T-helper 17 cell (primary cell): ENCODE results near the gene TRMT44. TPM values are rescaled to one million over a fixed set of nuclear protein-coding genes. Genes with fewer than 3 reads are reported as not detected.
"Not testable (repeated sequence)": the region's sequence is repeated elsewhere in the genome, so short reads cannot be mapped to it uniquely, and the experiment has no call there.

ENCODE experiments used
- ATAC-seq: fragments of 150-1000 bp; cut with Tn5 transposase; 2 replicates; pipeline ENCODE4 v1.10.0; 2021; ENCODE audit warnings: mild to moderate bottlenecking, moderate library complexity
- DNase-seq, 3 donors: peaks; one replicate each; pipeline versions ENCODE4 v3.0.0 to v3.0.0-alpha.2; 2020 to 2021
- H3K9me3 ChIP-seq: one replicate; pipeline ENCODE4 v1.7.0; 2013; ENCODE audit warnings: low read length, mild to moderate bottlenecking; ENCODE audit not compliant: control insufficient read depth, poor library complexity, severe bottlenecking
- H3K27ac Mint-ChIP-seq: one replicate; pipeline ENCODE4 v1.8.0; 2022; ENCODE audit warnings: mild to moderate bottlenecking, moderate library complexity, mixed read lengths
- H3K27me3 Mint-ChIP-seq: one replicate; pipeline ENCODE4 v1.8.0; 2022; ENCODE audit warnings: mixed read lengths
- H3K36me3 Mint-ChIP-seq: one replicate; pipeline ENCODE4 v1.8.0; 2022; ENCODE audit warnings: low read depth, mixed read lengths
- H3K4me1 Mint-ChIP-seq: one replicate; pipeline ENCODE4 v1.8.0; 2022; ENCODE audit warnings: mild to moderate bottlenecking, mixed read lengths
- H3K4me3 Mint-ChIP-seq: one replicate; pipeline ENCODE4 v1.8.0; 2022; ENCODE audit warnings: mild to moderate bottlenecking, moderate library complexity, mixed read lengths
- total RNA-seq, 4 donors: library from RNA in 2 of 4; stranded (reverse) in 2 of 4; gene quantifications; one replicate each; pipeline ENCODE4 v1.2.3 and lab custom pipeline; 2022 to 2026

The TRMT44 gene
- total RNA-seq, 2 donors from 2014 or later = 20.4 to 32.7 TPM

DNA sequence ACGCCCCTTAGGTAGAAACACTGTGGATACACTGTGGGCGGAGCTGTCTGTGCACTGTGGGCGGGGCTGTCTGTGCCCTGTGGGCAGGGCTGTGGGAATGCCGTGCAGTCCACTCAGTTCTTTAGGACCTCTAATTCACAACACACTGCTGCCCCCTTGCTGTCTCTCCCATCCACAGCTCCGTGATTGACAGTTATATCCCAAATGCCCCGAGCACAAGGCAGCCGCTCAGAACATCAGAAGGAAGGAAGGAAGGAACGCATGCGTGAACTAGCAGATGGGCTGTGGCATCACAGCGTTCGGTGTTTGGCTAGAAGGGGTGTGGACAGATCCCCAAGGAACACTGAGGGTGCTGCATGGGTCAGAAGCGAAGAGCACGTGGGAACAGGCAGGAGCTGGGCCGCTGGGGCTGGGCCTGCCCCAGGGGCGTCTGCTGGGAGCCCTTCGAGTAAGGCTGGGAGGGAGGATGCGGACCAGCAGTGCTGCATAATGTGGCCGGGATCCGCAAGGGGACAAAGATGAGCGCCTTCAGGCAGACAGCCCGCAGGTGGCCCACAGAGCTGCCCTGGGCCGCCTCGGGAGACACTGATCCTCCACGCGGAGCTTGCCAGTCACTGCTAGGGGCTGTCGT, 29.8 kb upstream of the TRMT44 start:
- Mint-ChIP-seq H3K4me3 (no peak overlapping the region), H3K36me3 (peaks cover 6% of the 10 kb centered on the region), H3K27me3 (no peaks in the 10 kb centered on the region), H3K27ac (peak overlapping the region; percentile 47), H3K4me1 (peaks cover 33% of the 10 kb centered on the region)
- no peak for ATAC-seq
- DNase-seq = no peak
- H3K9me3 ChIP-seq = no peaks in the 10 kb centered on the region

- peaks cover 32% of the 10 kb centered on the region for H3K4me1 Mint-ChIP-seq
- no peaks in the 10 kb centered on the region for H3K27me3 Mint-ChIP-seq
- H3K4me3 Mint-ChIP-seq = no peak overlapping the region
- no peak overlapping the region for H3K27ac Mint-ChIP-seq
- H3K9me3 ChIP-seq = no peaks in the 10 kb centered on the region
- peaks cover 6% of the 10 kb centered on the region for H3K36me3 Mint-ChIP-seq
- ATAC-seq (no peak), DNase-seq (no peak)
Observed at GRCh38 chr4:8411351-8412180, 29.0 kb upstream of the TRMT44 start.

- no peak overlapping the region for H3K27ac Mint-ChIP-seq
- peaks cover 34% of the 10 kb centered on the region for H3K4me1 Mint-ChIP-seq
- DNase-seq (no peak), ATAC-seq (no peak)
- H3K36me3 Mint-ChIP-seq = peaks cover 6% of the 10 kb centered on the region
- no peaks in the 10 kb centered on the region for H3K27me3 Mint-ChIP-seq
- no peaks in the 10 kb centered on the region for H3K9me3 ChIP-seq
- no peak overlapping the region for H3K4me3 Mint-ChIP-seq
Observed at GRCh38 chr4:8412288-8412687, 28.3 kb upstream of the TRMT44 start.

DNA sequence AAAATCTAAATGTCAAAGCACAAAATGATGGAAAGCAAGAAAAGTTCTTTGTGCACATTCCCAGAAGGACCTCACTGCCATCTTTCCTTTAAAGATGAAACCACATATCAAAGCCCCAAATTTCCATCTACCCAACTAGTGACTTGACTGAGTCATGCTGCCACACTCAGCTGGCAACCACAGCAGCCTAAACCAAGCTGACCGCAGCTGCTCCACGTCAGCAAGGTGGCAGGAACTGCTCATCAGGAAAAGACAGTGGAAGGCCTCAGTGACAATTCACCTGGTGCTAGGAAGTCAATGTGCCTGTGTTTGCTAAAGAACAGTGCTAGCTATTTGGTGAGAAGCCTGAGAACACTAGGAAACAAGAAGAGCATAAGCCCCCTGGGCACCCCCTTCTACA, 26.2 kb upstream of the TRMT44 start:
- Mint-ChIP-seq H3K27ac (peak overlapping the region; percentile 75), H3K27me3 (no peaks in the 10 kb centered on the region), H3K4me1 (peaks cover 34% of the 10 kb centered on the region), H3K4me3 (peak overlapping the region; percentile 63), H3K36me3 (peaks cover 6% of the 10 kb centered on the region)
- ATAC-seq = peak; percentile 47
- no peaks in the 10 kb centered on the region for H3K9me3 ChIP-seq
- DNase-seq = peak in 2 of 3 donors; percentile 32 to 33

DNA sequence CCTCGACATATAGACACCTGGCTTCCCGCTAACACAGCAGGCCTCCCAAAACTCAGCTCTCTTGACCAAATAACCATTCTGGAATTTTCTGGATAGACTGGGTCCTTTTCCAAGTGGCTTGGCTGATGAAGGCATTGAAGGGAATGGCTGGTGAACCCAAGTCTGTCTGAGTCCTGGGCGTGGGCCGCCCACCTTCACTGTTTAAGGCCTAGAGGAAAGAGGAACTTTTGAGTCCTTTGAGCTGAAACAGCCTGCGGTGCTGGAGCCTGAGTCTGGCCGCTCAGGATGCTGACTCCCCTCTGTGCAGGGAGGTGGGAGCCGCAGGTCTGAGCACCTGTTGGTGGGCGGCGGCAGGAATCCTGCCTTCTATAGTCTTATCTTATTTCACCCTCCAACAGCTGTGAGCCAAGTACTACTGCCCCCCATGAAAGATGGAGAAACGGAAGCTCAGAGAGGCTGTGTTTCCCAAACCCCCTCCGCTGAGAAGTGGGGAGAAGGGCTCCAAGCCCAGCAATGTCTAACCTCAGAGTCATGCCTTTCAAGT, 23.4 kb upstream of the TRMT44 start:
- Mint-ChIP-seq H3K27me3 (no peaks in the 10 kb centered on the region), H3K36me3 (peaks cover 6% of the 10 kb centered on the region), H3K27ac (no peak overlapping the region), H3K4me1 (peaks cover 35% of the 10 kb centered on the region), H3K4me3 (no peak overlapping the region)
- no peak for ATAC-seq
- no peaks in the 10 kb centered on the region for H3K9me3 ChIP-seq
- DNase-seq = no peak

DNA sequence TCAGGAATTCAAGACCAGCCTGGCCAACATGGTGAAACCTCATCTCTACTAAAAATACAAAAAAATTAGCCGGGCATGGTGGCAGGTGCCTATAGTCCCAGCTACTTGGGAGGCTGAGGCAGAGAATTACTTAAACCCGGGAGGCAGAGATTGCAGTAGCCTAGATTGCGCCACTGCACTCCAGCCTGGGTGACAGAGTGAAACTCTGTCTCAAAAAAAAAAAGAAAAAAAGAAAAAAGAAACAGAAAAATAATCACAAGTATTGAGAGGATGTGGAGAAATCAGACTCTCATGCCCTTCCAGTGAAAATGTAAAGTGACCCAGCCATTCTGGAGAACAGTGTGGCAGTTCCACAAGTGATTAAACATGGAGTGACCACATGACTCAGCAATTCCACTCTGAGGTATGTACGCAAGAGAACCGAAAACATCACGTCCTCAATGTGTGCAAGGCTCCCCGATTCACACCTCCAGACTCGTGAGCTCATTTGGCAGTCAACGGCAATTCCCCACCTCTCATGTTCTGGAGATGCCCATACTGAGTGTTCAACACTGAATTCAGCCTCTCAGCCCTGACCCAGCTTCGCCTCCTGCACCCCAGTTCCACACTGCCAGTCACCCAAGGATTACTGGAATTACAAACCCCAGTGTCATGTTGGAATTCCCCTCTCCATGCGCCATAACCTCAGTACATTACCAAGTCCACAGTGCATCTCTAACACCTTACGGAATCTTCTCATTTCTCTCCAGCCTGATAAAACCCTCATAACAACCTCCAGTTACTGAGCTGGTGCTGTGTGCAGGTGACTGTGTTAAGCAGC, 21.1 kb upstream of the TRMT44 start:
- no peaks in the 10 kb centered on the region for H3K27me3 Mint-ChIP-seq
- H3K36me3 Mint-ChIP-seq = peaks cover 3% of the 10 kb centered on the region
- ATAC-seq (peak; percentile 23), DNase-seq (no peak)
- peak overlapping the region; percentile 53 for H3K27ac Mint-ChIP-seq
- H3K4me1 Mint-ChIP-seq = peaks cover 29% of the 10 kb centered on the region
- H3K4me3 Mint-ChIP-seq = no peak overlapping the region
- H3K9me3 ChIP-seq = no peaks in the 10 kb centered on the region

DNA sequence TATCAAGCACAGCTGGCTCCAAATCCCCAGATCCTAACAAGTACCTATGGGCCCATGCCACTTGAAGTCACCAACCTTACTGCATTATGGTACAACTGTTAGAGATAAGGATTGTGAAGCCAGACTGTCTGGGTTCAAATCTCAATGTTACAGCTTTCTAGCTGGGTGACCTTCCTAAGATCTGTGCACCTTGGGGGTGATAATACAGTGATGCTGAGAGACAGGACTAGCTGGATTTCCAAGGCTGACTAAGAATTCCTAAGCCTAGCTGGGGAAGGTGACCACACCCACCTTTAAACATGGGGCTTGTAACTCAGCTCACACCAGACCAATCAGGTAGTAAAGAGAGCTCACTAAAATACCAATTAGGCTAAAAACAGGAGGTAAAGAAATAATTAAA, 20.4 kb upstream of the TRMT44 start:
- H3K27me3 Mint-ChIP-seq, DNase-seq, H3K4me3 Mint-ChIP-seq, H3K36me3 Mint-ChIP-seq, H3K9me3 ChIP-seq, ATAC-seq: not testable (repeated sequence)
- peak overlapping the region; percentile 53 for H3K27ac Mint-ChIP-seq
- peaks cover 23% of the 10 kb centered on the region for H3K4me1 Mint-ChIP-seq

DNA sequence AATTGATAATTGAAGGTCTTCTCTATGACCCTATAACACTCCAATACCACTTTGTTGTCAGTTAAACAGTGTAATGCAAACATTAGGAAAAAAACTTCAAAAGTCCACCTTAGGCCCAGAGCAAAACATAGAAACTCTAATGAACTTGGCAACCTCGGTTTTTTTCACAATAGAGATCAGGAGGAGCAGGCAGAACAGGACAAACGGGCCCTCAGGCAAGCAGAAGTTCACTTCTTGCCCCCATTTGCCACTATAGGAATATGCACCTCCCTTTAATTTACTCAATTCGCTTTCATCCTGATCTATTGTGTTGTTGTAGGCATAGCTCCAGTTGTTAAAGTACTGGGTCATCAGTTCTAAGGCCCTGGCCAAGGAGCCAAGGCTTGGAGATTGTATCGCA, 18.2 kb upstream of the TRMT44 start:
- Mint-ChIP-seq H3K4me3 (no peak overlapping the region), H3K27me3 (no peaks in the 10 kb centered on the region), H3K36me3 (peaks cover 3% of the 10 kb centered on the region), H3K27ac (peak overlapping the region; percentile 62), H3K4me1 (peaks cover 31% of the 10 kb centered on the region)
- no peaks in the 10 kb centered on the region for H3K9me3 ChIP-seq
- DNase-seq = no peak
- ATAC-seq = no peak

GRCh38 chr4:8422786-8423185, 17.8 kb upstream of the TRMT44 start:
- Mint-ChIP-seq H3K27me3 (no peaks in the 10 kb centered on the region), H3K27ac (no peak overlapping the region)
- no peak for ATAC-seq

DNA sequence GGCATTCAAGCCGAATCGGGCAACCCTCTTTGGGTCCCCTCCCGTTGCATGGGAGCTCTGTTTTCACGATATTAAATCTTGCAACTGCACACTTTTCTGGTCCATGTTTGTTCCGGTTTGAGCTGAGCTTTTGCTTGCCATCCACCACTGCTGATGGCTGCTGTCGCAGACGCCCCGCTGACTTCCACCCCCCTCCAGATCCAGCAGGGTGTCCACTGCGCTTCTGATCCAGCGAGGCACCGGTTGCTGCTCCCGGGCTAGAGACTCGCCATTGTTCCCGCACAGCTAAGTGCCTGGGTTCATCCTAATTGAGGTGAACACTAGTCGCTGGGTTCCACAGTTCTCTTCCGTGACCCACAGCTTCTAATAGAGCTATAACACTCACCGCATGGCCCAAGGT, 13.3 kb upstream of the TRMT44 start:
- H3K27ac Mint-ChIP-seq = peak overlapping the region; percentile 95
- DNase-seq = no peak
- H3K4me3 Mint-ChIP-seq = peak overlapping the region; percentile 98
- no peaks in the 10 kb centered on the region for H3K27me3 Mint-ChIP-seq
- H3K9me3 ChIP-seq = no peaks in the 10 kb centered on the region
- peaks cover 26% of the 10 kb centered on the region for H3K4me1 Mint-ChIP-seq
- H3K36me3 Mint-ChIP-seq = peaks cover 3% of the 10 kb centered on the region
- ATAC-seq = no peak

More at GRCh38 chr4:8422786-8423185, 17.8 kb upstream of the TRMT44 start:
- DNase-seq = no peak
- H3K36me3 Mint-ChIP-seq = peaks cover 3% of the 10 kb centered on the region
- H3K4me3 Mint-ChIP-seq = no peak overlapping the region
- H3K4me1 Mint-ChIP-seq = peaks cover 29% of the 10 kb centered on the region
- no peaks in the 10 kb centered on the region for H3K9me3 ChIP-seq

DNA sequence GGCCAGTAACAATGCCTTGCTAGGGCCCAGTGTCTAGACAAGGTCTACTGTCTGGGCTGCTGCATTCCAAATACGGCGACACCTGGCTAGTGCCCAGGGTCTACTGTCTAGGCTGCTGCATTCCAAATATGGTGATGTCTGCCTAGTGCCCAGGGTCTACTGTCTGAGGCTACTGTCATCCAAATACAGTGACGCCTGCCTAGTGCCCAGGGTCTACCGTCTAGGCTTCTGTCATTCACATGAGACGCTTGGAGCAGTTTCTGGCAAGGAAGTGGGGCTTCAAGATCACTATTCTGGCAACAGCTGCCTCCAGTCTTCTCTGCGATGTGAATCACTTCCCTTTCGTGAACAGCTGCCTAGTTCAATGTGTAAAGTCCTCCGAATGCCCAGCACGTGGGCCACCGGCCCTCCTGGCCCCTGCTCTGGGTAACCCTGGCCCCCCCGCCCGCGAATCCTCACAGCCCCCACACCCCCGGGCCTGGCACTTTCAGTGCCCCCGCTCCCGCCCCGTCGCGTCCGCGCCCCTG, 12.8 kb upstream of the TRMT44 start:
- peaks cover 26% of the 10 kb centered on the region for H3K4me1 Mint-ChIP-seq
- peak; percentile 46 for ATAC-seq
- H3K4me3 Mint-ChIP-seq = peak overlapping the region; percentile 98
- peak overlapping the region; percentile 95 for H3K27ac Mint-ChIP-seq
- no peak for DNase-seq
- H3K36me3 Mint-ChIP-seq = peaks cover 3% of the 10 kb centered on the region
- H3K27me3 Mint-ChIP-seq = no peaks in the 10 kb centered on the region
- H3K9me3 ChIP-seq = no peaks in the 10 kb centered on the region

DNA sequence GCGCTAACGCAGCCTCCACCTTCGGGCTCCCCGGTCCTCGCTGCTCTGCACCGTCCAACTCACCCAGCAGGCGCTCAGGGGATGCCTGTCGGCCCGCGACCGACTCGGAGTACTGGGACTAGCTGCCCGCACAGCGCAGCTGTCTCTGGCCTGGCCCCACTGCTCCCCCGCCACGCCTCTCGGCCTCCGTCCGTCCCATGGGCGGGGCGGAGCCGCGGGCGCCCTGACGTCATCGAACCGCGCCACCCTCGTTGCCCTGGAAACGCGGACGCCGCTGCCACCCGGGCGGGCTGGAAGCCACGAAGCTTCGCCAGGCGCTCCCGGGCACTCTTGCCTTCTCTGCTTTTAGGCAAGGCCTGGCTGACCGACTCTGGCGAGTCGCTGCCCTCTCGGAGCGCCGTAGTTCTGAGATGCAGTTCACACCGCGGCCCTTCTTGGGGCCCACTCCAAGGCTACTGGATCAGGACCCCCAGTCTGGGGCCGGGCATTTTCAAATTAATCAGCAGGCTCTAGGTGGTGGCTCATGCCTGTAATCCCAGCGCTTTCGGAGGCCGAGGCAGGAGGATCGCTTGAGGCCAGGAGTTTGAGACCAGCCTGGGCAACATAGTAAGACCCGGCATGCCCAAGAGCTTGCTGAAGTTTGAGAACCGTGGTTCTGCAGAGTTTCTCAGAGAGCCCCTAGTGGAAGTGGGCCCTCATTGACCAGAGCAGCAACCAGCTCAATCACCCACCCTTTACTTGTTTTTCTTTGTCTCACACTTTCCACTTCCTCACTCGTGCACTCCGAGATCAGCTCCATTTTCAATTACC, 12.1 kb upstream of the TRMT44 start:
- peak; percentile 89 to 96 (median 89) for DNase-seq
- H3K27me3 Mint-ChIP-seq = no peaks in the 10 kb centered on the region
- H3K9me3 ChIP-seq = no peaks in the 10 kb centered on the region
- peak; percentile 95 for ATAC-seq
- H3K36me3 Mint-ChIP-seq = peaks cover 6% of the 10 kb centered on the region
- H3K4me1 Mint-ChIP-seq = peaks cover 30% of the 10 kb centered on the region
- peak overlapping the region; percentile 98 for H3K4me3 Mint-ChIP-seq
- peak overlapping the region; percentile 95 for H3K27ac Mint-ChIP-seq
